Endothelial cell of umbilical vein (primary cell): ENCODE results near the gene PGBD5.

ENCODE experiments used
- EZH2 ChIP-seq: IDR thresholded peaks from 2 replicates; pipeline ENCODE4 v1.6.1; 2012; ENCODE audit warnings: borderline replicate concordance, low read depth, mild to moderate bottlenecking, moderate library complexity, low read length, inconsistent platforms; ENCODE audit not compliant: severe bottlenecking
- MYC ChIP-seq: IDR thresholded peaks from one replicate; pipeline ENCODE4 v1.6.1; 2011; ENCODE audit warnings: mild to moderate bottlenecking, low read depth, low read length
- POLR2A ChIP-seq: IDR thresholded peaks from 2 replicates; pipeline ENCODE4 v1.6.1; 2012; ENCODE audit warnings: low read depth, mild to moderate bottlenecking, control low read depth, low read length

DNA sequence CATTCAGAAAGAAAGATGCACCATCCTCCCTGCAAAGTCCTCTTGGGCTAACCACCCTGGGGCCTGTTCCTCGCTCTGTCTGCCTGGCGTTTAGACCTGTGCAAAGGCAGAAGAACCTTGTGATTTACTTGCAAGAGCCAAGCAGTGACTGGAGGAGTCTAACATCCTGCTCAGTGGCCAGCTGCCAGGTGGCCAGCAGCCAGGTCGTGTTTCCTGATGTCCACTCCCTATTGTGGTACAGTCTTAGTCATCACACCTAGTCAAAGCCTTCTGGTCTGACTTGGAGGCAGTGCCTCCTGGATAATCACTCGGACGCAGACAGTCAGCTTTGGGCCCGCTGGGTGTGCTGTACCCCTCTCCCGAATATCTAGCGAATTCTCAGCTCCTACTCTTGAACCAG lies 118.1 kb downstream of the PGBD5 start:
- TF ChIP-seq MYC, result no peak
- TF ChIP-seq POLR2A, result no peak
- no peak for TF ChIP-seq EZH2
